HL-60 (cell line): ENCODE measurements around the gene DLX2.

Experiments
- DNase-seq, 2 experiments: peaks; one replicate each; pipeline ENCODE4 v3.0.0-alpha.2; 2010 to 2020; ENCODE audit warnings: low read depth in 1 of 2, low spot score in 1 of 2
- H3K27ac ChIP-seq: fragments of 250-450 bp; sonication (Bioruptor Pico); replicated peaks from 2 replicates; pipeline ENCODE4 v1.5.1; 2020; ENCODE audit warnings: mild to moderate bottlenecking, moderate library complexity
- H3K27me3 ChIP-seq: fragments of 250-450 bp; sonication (Bioruptor Pico); 2 replicates; pipeline ENCODE4 v1.5.1; 2021; ENCODE audit warnings: mild to moderate bottlenecking, moderate library complexity; ENCODE audit not compliant: insufficient read depth, poor library complexity, severe bottlenecking
- H3K4me3 ChIP-seq: replicated peaks from 2 replicates; pipeline ENCODE4 v1.5.1; 2011; ENCODE audit warnings: mild to moderate bottlenecking, control low read depth, low read length; ENCODE audit not compliant: insufficient read depth
- GABPA ChIP-seq: IDR thresholded peaks from 2 replicates; pipeline ENCODE4 v1.6.1; 2012; ENCODE audit warnings: low read depth
- POLR2AphosphoS5 ChIP-seq: IDR thresholded peaks from 2 replicates; pipeline ENCODE4 v1.6.1; 2012; ENCODE audit warnings: low read depth
- SPI1 ChIP-seq: IDR thresholded peaks from 2 replicates; pipeline ENCODE4 v1.6.1; 2012; ENCODE audit warnings: low read depth, mild to moderate bottlenecking, borderline replicate concordance
- TF ChIP-seq, protein P1 (sequence below): IDR thresholded peaks from one replicate; pipeline ENCODE4 v1.5.1; 2011; ENCODE audit warnings: low read length, control low read depth, inconsistent platforms; ENCODE audit not compliant: insufficient read depth
- TF ChIP-seq, protein P2 (sequence below): IDR thresholded peaks from 2 replicates; pipeline ENCODE4 v1.6.1; 2012; ENCODE audit warnings: low read depth; ENCODE audit not compliant: insufficient replicate concordance

Gene DLX2

GRCh38 chr2:172082105-172082943 is 20.4 kb downstream of the DLX2 start:
- no peak overlapping the region for H3K27ac ChIP-seq
- TF ChIP-seq GABPA (no peak), POLR2AphosphoS5 (no peak), SPI1 (no peak)
- TF ChIP-seq, protein P1, sequence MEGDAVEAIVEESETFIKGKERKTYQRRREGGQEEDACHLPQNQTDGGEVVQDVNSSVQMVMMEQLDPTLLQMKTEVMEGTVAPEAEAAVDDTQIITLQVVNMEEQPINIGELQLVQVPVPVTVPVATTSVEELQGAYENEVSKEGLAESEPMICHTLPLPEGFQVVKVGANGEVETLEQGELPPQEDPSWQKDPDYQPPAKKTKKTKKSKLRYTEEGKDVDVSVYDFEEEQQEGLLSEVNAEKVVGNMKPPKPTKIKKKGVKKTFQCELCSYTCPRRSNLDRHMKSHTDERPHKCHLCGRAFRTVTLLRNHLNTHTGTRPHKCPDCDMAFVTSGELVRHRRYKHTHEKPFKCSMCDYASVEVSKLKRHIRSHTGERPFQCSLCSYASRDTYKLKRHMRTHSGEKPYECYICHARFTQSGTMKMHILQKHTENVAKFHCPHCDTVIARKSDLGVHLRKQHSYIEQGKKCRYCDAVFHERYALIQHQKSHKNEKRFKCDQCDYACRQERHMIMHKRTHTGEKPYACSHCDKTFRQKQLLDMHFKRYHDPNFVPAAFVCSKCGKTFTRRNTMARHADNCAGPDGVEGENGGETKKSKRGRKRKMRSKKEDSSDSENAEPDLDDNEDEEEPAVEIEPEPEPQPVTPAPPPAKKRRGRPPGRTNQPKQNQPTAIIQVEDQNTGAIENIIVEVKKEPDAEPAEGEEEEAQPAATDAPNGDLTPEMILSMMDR, result no peak
- TF ChIP-seq, protein P2, sequence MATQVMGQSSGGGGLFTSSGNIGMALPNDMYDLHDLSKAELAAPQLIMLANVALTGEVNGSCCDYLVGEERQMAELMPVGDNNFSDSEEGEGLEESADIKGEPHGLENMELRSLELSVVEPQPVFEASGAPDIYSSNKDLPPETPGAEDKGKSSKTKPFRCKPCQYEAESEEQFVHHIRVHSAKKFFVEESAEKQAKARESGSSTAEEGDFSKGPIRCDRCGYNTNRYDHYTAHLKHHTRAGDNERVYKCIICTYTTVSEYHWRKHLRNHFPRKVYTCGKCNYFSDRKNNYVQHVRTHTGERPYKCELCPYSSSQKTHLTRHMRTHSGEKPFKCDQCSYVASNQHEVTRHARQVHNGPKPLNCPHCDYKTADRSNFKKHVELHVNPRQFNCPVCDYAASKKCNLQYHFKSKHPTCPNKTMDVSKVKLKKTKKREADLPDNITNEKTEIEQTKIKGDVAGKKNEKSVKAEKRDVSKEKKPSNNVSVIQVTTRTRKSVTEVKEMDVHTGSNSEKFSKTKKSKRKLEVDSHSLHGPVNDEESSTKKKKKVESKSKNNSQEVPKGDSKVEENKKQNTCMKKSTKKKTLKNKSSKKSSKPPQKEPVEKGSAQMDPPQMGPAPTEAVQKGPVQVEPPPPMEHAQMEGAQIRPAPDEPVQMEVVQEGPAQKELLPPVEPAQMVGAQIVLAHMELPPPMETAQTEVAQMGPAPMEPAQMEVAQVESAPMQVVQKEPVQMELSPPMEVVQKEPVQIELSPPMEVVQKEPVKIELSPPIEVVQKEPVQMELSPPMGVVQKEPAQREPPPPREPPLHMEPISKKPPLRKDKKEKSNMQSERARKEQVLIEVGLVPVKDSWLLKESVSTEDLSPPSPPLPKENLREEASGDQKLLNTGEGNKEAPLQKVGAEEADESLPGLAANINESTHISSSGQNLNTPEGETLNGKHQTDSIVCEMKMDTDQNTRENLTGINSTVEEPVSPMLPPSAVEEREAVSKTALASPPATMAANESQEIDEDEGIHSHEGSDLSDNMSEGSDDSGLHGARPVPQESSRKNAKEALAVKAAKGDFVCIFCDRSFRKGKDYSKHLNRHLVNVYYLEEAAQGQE, result no peak
- no peak overlapping the region for H3K4me3 ChIP-seq
- no peak for DNase-seq
- peaks cover 57% of the 10 kb centered on the region for H3K27me3 ChIP-seq

DNA sequence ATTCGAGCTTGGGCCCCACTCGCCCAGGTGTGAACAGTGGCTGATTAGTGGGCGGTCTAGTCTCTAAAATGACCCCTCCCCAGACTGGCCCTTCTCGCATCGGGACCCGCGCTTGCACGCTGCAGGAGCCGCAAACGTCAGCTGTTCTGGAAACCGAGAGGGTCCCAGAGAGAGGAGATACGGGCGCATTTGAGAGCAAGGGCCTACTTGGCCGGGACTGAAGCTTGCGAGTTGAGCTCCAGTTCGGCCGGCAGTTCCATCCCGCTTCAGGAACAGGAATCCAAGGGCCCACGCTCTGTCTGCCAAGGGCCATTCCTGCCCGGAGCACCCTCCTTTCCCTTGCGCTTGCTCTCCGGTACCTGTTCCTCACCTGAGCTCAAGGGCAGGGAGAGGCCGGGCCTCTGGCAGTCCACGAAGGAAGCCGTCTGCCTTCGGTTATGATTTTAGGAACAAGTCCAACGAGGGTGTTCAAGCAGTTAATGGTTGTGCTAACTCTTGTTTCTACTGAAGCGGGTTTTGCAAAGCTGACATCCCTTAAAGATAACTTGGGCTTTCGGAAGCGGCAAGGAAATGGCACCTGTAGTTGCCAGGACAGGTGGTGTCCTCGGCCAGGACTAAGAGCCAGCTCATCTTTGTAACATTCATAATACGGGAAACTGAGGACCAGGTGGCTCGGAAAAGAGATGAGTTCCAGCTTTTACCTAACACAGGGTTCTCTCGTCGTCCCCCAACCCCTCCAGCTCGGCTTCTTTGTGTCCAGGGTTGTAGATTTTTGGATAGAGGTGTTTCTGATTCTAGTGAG is 21.3 kb downstream of the DLX2 start:
- Histone ChIP-seq H3K27ac (no peak overlapping the region), H3K4me3 (no peak overlapping the region), H3K27me3 (peaks cover 49% of the 10 kb centered on the region)
- TF ChIP-seq SPI1 (no peak), POLR2AphosphoS5 (no peak), GABPA (no peak)
- TF ChIP-seq, protein P1, result no peak
- TF ChIP-seq, protein P2, result no peak
- DNase-seq, result no peak

DNA sequence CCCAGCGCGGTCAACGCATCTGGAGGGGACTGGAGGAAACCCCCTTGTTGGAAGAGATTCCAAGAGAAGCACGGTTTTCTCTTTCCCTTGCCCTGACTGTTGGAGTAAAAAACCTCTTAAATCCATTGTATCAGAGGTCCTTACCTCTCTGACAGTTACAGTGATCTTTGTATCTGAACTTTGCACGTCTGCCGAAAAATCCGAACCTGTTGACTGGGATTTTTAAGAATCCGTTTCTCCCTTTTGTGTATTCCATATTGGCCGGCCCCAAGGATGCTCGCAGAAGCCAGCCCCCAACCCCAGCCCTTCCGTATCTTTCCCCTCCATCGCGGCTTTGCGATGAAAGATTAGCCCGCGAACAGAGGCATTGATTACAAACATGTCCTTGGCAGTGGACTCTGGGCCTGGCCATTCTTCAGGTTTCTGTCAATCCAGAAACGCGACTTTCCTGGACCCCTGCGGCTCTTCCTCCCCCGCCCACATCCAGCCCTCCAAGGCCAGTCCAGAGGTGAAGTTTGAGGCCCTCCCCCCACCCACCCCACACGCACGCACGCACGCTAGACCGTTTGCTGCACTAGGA is 22.0 kb downstream of the DLX2 start:
- Histone ChIP-seq H3K4me3 (no peak overlapping the region), H3K27ac (no peak overlapping the region), H3K27me3 (peaks cover 44% of the 10 kb centered on the region)
- DNase-seq, result no peak
- TF ChIP-seq POLR2AphosphoS5 (no peak), SPI1 (no peak), GABPA (no peak)
- TF ChIP-seq, protein P2, result no peak
- TF ChIP-seq, protein P1, result no peak
